Activated T-helper 1 cell treated with anti-CD3 and anti-CD28 coated beads, Interleukin-12 subunit alpha, Interleukin-12 subunit beta, Interleukin-2, Interleukin-4 antibody, amounts not matched to agents 30 ng/mL and 10 ng/mL and 1 ng/mL, durations not matched to agents 14 hours and 24 hours and 36 hours (primary cell): Measurements from ENCODE around the gene PRPF6. TPM values are rescaled to one million over a fixed set of nuclear protein-coding genes. Genes with fewer than 3 reads are reported as not detected.

ENCODE experiments used
- DNase-seq: peaks from one replicate; pipeline ENCODE4 v3.0.0; 2021; ENCODE audit warnings: low spot score
- H3K27ac Mint-ChIP-seq: one replicate; pipeline ENCODE4 v1.8.0; 2021; ENCODE audit warnings: mild to moderate bottlenecking, mixed read lengths
- H3K27me3 Mint-ChIP-seq: one replicate; pipeline ENCODE4 v1.8.0; 2022; ENCODE audit warnings: mild to moderate bottlenecking, moderate library complexity, mixed read lengths; ENCODE audit not compliant: insufficient read depth
- H3K36me3 Mint-ChIP-seq: one replicate; pipeline ENCODE4 v1.8.0; 2021; ENCODE audit warnings: low read depth, mixed read lengths
- H3K4me1 Mint-ChIP-seq: one replicate; pipeline ENCODE4 v1.8.0; 2021; ENCODE audit warnings: low read depth, mixed read lengths
- H3K4me3 Mint-ChIP-seq: one replicate; pipeline ENCODE4 v1.8.0; 2021; ENCODE audit warnings: mild to moderate bottlenecking, moderate library complexity, mixed read lengths
- H3K9me3 Mint-ChIP-seq: one replicate; pipeline ENCODE4 v1.8.0; 2021; ENCODE audit warnings: mixed read lengths
- intact Hi-C: fragments of 100-400 bp; cut with micrococcal nuclease; formaldehyde crosslinking; loops from one replicate; pipeline ENCODE4 v1.15.1; 2024
- total RNA-seq: library from RNA; stranded (reverse); gene quantifications from 2 replicates; pipeline ENCODE4 v1.2.3, GENCODE V29; 2022

PRPF6 gene
- total RNA-seq, 1 donor from 2014 or later, result 82.3 TPM

GRCh38 chr20:63977739-63978276 lies 3.1 kb upstream of the PRPF6 start:
- intact Hi-C loops, result loop anchor here (1.0 to 10.0 kb wide), 7 partner anchors 9 to 440 kb away; partner anchors contain the start of genes LIME1, RGS19, SLC2A4RG and TPD52L2
- H3K27ac Mint-ChIP-seq, result peak overlapping the region; percentile 89
- H3K4me3 Mint-ChIP-seq, result peak overlapping the region; percentile 83
- DNase-seq, result peak; percentile 46
- H3K9me3 Mint-ChIP-seq, result no peaks in the 10 kb centered on the region
- peaks cover 32% of the 10 kb centered on the region for H3K36me3 Mint-ChIP-seq
- no peaks in the 10 kb centered on the region for H3K27me3 Mint-ChIP-seq
- peaks cover 71% of the 10 kb centered on the region for H3K4me1 Mint-ChIP-seq

GRCh38 chr20:63978319-63979228 lies 2.4 kb upstream of the PRPF6 start:
- Mint-ChIP-seq H3K27me3 (no peaks in the 10 kb centered on the region), H3K36me3 (peaks cover 36% of the 10 kb centered on the region), H3K4me1 (peaks cover 74% of the 10 kb centered on the region), H3K9me3 (no peaks in the 10 kb centered on the region), H3K27ac (peak overlapping the region; percentile 89), H3K4me3 (peak overlapping the region; percentile 83)
- peak; percentile 71 for DNase-seq
- intact Hi-C loops, result loop anchor here (1.0 to 10.0 kb wide), 5 partner anchors 9 to 426 kb away; partner anchors contain the start of genes LIME1, SLC2A4RG, TPD52L2 and ZNF512B

- H3K4me1 Mint-ChIP-seq, result peaks cover 68% of the 10 kb centered on the region
- H3K4me3 Mint-ChIP-seq, result peak overlapping the region; percentile 83
- peak overlapping the region; percentile 89 for H3K27ac Mint-ChIP-seq
- intact Hi-C loops, result loop anchor here (2.0 to 10.0 kb wide), 2 partner anchors 244 to 426 kb away; partner anchors contain the start of genes LIME1 and SLC2A4RG
- H3K27me3 Mint-ChIP-seq, result no peaks in the 10 kb centered on the region
- no peaks in the 10 kb centered on the region for H3K9me3 Mint-ChIP-seq
- DNase-seq, result no peak
- peaks cover 32% of the 10 kb centered on the region for H3K36me3 Mint-ChIP-seq
Measured at GRCh38 chr20:63979229-63979556, 1.7 kb upstream of the PRPF6 start.

GRCh38 chr20:63979557-63980316 lies 1.2 kb upstream of the PRPF6 start, which contains the start of gene SAMD10:
SAMD10 (minus strand) TSS chr20:63979642; CDS start chr20:63979467, 175 bp downstream.
- peak within 1 kb of the TSS; percentile 99 for H3K27ac Mint-ChIP-seq
- no peaks in the 10 kb centered on the region for H3K9me3 Mint-ChIP-seq
- peak; percentile 61 for DNase-seq
- H3K36me3 Mint-ChIP-seq, result peaks cover 36% of the 10 kb centered on the region
- peaks cover 68% of the 10 kb centered on the region for H3K4me1 Mint-ChIP-seq
- no peaks in the 10 kb centered on the region for H3K27me3 Mint-ChIP-seq
- intact Hi-C loops, result loop anchor here (1.0 to 10.0 kb wide), 4 partner anchors 83 to 427 kb away; partner anchors contain the start of genes LIME1 and SLC2A4RG
- peak within 1 kb of the TSS; percentile 98 for H3K4me3 Mint-ChIP-seq

- H3K9me3 Mint-ChIP-seq, result no peaks in the 10 kb centered on the region
- H3K27ac Mint-ChIP-seq, result peak overlapping the region; percentile 99
- intact Hi-C loops, result loop anchor here (1.0 kb wide), 2 partner anchors 84 to 97 kb away; no protein-coding TSS in a partner anchor
- H3K4me3 Mint-ChIP-seq, result peak overlapping the region; percentile 98
- peaks cover 35% of the 10 kb centered on the region for H3K36me3 Mint-ChIP-seq
- peaks cover 66% of the 10 kb centered on the region for H3K4me1 Mint-ChIP-seq
- DNase-seq, result no peak
- H3K27me3 Mint-ChIP-seq, result no peaks in the 10 kb centered on the region
Measured at GRCh38 chr20:63980317-63980805, 571 bp upstream of the PRPF6 start.

GRCh38 chr20:63982937-63983336 lies 2.0 kb downstream of the PRPF6 start:
- DNase-seq, result no peak
- intact Hi-C loops, result no loop called here
- H3K4me3 Mint-ChIP-seq, result peak overlapping the region; percentile 20
- H3K4me1 Mint-ChIP-seq, result peaks cover 45% of the 10 kb centered on the region
- no peaks in the 10 kb centered on the region for H3K9me3 Mint-ChIP-seq
- H3K36me3 Mint-ChIP-seq, result peaks cover 30% of the 10 kb centered on the region
- H3K27ac Mint-ChIP-seq, result no peak overlapping the region
- no peaks in the 10 kb centered on the region for H3K27me3 Mint-ChIP-seq

GRCh38 chr20:64000906-64001305 lies 20.0 kb downstream of the PRPF6 start:
- H3K36me3 Mint-ChIP-seq, result peaks cover 34% of the 10 kb centered on the region
- H3K27ac Mint-ChIP-seq, result no peak overlapping the region
- H3K4me1 Mint-ChIP-seq, result no peaks in the 10 kb centered on the region
- DNase-seq, result no peak
- H3K27me3 Mint-ChIP-seq, result no peaks in the 10 kb centered on the region
- H3K4me3 Mint-ChIP-seq, result no peak overlapping the region
- H3K9me3 Mint-ChIP-seq, result no peaks in the 10 kb centered on the region
- intact Hi-C loops, result no loop called here

- H3K27me3 Mint-ChIP-seq, result no peaks in the 10 kb centered on the region
- no peaks in the 10 kb centered on the region for H3K4me1 Mint-ChIP-seq
- no peak overlapping the region for H3K4me3 Mint-ChIP-seq
- intact Hi-C loops, result no loop called here
- H3K36me3 Mint-ChIP-seq, result peaks cover 37% of the 10 kb centered on the region
- DNase-seq, result no peak
- no peaks in the 10 kb centered on the region for H3K9me3 Mint-ChIP-seq
- no peak overlapping the region for H3K27ac Mint-ChIP-seq
Measured at GRCh38 chr20:64001607-64002011, 20.7 kb downstream of the PRPF6 start.

- intact Hi-C loops, result no loop called here
- DNase-seq, result no peak
- Mint-ChIP-seq H3K4me1 (peaks cover 8% of the 10 kb centered on the region), H3K4me3 (no peak overlapping the region), H3K27me3 (no peaks in the 10 kb centered on the region), H3K36me3 (peaks cover 44% of the 10 kb centered on the region), H3K27ac (no peak overlapping the region), H3K9me3 (peaks cover 8% of the 10 kb centered on the region)
Measured at GRCh38 chr20:64003960-64004725, 23.2 kb downstream of the PRPF6 start.

- peaks cover 20% of the 10 kb centered on the region for H3K4me1 Mint-ChIP-seq
Measured at GRCh38 chr20:64005394-64005793, 24.5 kb downstream of the PRPF6 start.

GRCh38 chr20:64006490-64006889 lies 25.6 kb downstream of the PRPF6 start:
- Mint-ChIP-seq H3K27me3 (no peaks in the 10 kb centered on the region), H3K36me3 (peaks cover 55% of the 10 kb centered on the region), H3K4me1 (peaks cover 28% of the 10 kb centered on the region), H3K9me3 (peaks cover 13% of the 10 kb centered on the region), H3K4me3 (no peak overlapping the region), H3K27ac (no peak overlapping the region)
- no peak for DNase-seq
- intact Hi-C loops, result no loop called here

More at GRCh38 chr20:64005394-64005793, 24.5 kb downstream of the PRPF6 start:
- H3K27ac Mint-ChIP-seq, result no peak overlapping the region
- H3K36me3 Mint-ChIP-seq, result peaks cover 50% of the 10 kb centered on the region
- H3K9me3 Mint-ChIP-seq, result peaks cover 13% of the 10 kb centered on the region
- DNase-seq, result no peak
- no peak overlapping the region for H3K4me3 Mint-ChIP-seq
- intact Hi-C loops, result no loop called here
- no peaks in the 10 kb centered on the region for H3K27me3 Mint-ChIP-seq

GRCh38 chr20:64006902-64007301 lies 26.0 kb downstream of the PRPF6 start:
- H3K36me3 Mint-ChIP-seq, result peaks cover 52% of the 10 kb centered on the region
- no peak overlapping the region for H3K4me3 Mint-ChIP-seq
- peaks cover 29% of the 10 kb centered on the region for H3K4me1 Mint-ChIP-seq
- no peaks in the 10 kb centered on the region for H3K27me3 Mint-ChIP-seq
- intact Hi-C loops, result no loop called here
- no peak for DNase-seq
- peaks cover 13% of the 10 kb centered on the region for H3K9me3 Mint-ChIP-seq
- no peak overlapping the region for H3K27ac Mint-ChIP-seq
